Spinal cord (tissue), 10 donors: ENCODE data around the gene ACCS. TPM values are rescaled to one million over a fixed set of nuclear protein-coding genes. Genes with fewer than 3 reads are reported as not detected.

Source experiments
- DNase-seq, 6 donors: peaks; one replicate each; pipeline versions ENCODE4 v3.0.0 to v3.0.0-alpha.2; 2013 to 2015; ENCODE audit warnings: low spot score in 6 of 6, low read depth in 4 of 6
- H3K27ac ChIP-seq: one replicate; pipeline ENCODE4 v1.5.1; 2013; ENCODE audit warnings: low read depth, low read length, control low read depth
- H3K27me3 ChIP-seq: one replicate; pipeline ENCODE4 v1.6.1; 2013; ENCODE audit warnings: low read length; ENCODE audit not compliant: control insufficient read depth, insufficient read depth
- H3K36me3 ChIP-seq: one replicate; pipeline ENCODE4 v1.6.1; 2013; ENCODE audit warnings: low read length; ENCODE audit not compliant: control insufficient read depth, insufficient read depth
- H3K4me1 ChIP-seq: one replicate; pipeline ENCODE4 v1.6.1; 2013; ENCODE audit warnings: low read length; ENCODE audit not compliant: control insufficient read depth, insufficient read depth
- H3K4me3 ChIP-seq: one replicate; pipeline ENCODE4 v1.5.1; 2013; ENCODE audit warnings: low read depth, low read length, control low read depth
- H3K9me3 ChIP-seq: one replicate; pipeline ENCODE4 v1.6.1; 2013; ENCODE audit warnings: low read length; ENCODE audit not compliant: control insufficient read depth, insufficient read depth
- WGBS: methylation state at CpG from one replicate; pipeline ENCODE4 v1.1.5; 2013; ENCODE audit warnings: missing lambda C conversion rate; ENCODE audit not compliant: insufficient coverage; 5-methylcytosine and 5-hydroxymethylcytosine counted together
- polyA plus RNA-seq, 2 donors: library from polyadenylated mRNA; unstranded; fragments of 120-200 nt; gene quantifications; one replicate each; pipeline ENCODE4 v1.2.1, GENCODE V29; 2013; ENCODE audit not compliant: insufficient read length in 2 of 2
- total RNA-seq, 2 donors: library from RNA; depleted of rRNA in 1 of 2; stranded (reverse); fragments of 120-200 nt in 1 of 2; fragments of >200 nt in 1 of 2; gene quantifications; one replicate each; pipeline versions ENCODE4 v1.2.3 to v1.2.4, GENCODE V29; 2013 to 2014
- donor health status: healthy.

The ACCS gene
- total and polyA plus RNA-seq, 4 donors, result 15.3 to 28.1 (median 22.4) TPM

DNA sequence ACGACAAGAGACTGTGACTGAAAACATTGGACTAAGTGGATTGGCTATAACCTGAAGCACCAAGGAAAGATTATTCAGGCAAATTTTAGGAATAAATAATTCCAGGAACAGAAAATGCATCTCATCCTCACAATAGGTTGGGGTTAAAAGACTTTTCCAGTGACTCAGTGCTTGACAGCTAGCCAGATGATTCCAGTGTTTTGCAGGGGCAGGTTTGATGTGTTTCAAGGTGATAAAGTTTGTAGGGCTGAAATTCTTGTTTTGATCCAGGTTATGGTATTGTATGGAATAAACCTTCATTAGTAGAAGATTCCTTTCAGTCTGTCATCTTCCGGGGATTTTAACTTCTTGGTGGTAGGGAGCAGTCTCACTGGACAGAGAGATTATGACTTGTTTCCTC is 31.8 kb downstream of the ACCS start:
- 100% methylated on average over 1 of the region's 2 CpGs for WGBS
- no peak for DNase-seq
- peaks cover 7% of the 10 kb centered on the region for H3K36me3 ChIP-seq
- no peak overlapping the region for H3K27ac ChIP-seq
- no peak overlapping the region for H3K4me3 ChIP-seq
- no peaks in the 10 kb centered on the region for H3K27me3 ChIP-seq
- no peaks in the 10 kb centered on the region for H3K9me3 ChIP-seq
- peaks cover 8% of the 10 kb centered on the region for H3K4me1 ChIP-seq

DNA sequence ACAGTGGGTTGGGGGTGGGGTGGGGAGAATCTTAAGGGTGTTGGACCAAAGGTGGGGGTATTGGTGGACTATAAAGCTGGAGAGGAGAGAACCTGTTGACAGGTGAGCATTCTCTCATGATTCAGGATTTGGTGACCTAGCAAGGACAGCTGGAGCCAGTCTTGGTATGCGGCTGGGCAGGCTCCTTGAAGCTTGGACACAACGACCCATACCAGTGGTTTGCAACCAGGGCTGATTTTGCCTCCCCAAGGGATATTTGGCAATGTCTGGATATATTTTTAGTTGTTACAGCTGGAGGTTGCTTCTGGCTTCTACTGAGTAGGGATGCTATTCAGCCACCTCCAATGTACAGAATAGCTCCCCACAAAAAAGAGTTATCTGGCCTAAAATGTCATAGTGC is 35.0 kb downstream of the ACCS start:
- H3K36me3 ChIP-seq, result peaks cover 7% of the 10 kb centered on the region
- H3K27me3 ChIP-seq, result no peaks in the 10 kb centered on the region
- DNase-seq, result no peak
- H3K9me3 ChIP-seq, result no peaks in the 10 kb centered on the region
- H3K4me3 ChIP-seq, result no peak overlapping the region
- no CpG with 5 or more reads among the region's 2 CpGs for WGBS
- H3K27ac ChIP-seq, result no peak overlapping the region
- H3K4me1 ChIP-seq, result peaks cover 7% of the 10 kb centered on the region

DNA sequence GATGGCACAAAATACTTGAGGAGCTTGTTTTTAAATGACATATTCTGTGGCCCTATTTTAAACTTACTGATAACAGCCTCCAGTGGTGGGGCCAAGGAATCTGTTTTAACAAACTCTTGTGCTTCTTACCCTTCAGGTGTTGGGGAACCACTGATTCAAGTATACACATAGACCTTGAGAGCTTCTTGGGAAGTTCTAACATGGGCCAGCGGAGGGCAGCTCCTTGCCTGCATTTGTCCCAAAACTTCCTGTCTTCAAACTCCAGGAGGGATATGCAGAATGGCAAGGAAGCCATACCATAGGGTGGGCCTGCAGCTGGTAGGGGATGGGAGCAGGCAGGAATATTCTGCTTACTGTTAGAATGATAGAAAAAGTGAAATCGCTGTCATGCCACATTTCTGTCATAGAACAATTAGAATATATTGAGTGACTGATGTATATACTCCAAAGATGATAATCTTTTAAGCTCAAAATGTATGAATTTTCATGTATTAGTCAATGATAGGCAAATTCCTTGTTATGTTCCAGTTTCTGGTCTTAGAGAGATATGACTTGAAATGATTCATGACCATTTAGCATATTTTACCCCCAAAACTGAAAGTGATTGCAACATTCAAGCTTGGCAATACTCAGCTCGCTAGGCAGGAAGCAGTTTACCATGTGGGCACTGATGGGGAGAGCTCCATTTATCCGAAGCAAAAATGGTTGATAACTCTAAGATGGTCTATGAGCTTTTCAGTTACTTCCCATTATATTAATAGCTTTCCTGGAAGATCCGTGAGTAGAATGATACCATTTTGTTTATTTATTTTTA is 38.6 kb downstream of the ACCS start:
- WGBS, result 80% methylated on average over 1 of the region's 5 CpGs
- H3K4me1 ChIP-seq, result no peaks in the 10 kb centered on the region
- H3K27ac ChIP-seq, result no peak overlapping the region
- H3K9me3 ChIP-seq, result no peaks in the 10 kb centered on the region
- peaks cover 13% of the 10 kb centered on the region for H3K36me3 ChIP-seq
- H3K27me3 ChIP-seq, result no peaks in the 10 kb centered on the region
- DNase-seq, result no peak
- no peak overlapping the region for H3K4me3 ChIP-seq

DNA sequence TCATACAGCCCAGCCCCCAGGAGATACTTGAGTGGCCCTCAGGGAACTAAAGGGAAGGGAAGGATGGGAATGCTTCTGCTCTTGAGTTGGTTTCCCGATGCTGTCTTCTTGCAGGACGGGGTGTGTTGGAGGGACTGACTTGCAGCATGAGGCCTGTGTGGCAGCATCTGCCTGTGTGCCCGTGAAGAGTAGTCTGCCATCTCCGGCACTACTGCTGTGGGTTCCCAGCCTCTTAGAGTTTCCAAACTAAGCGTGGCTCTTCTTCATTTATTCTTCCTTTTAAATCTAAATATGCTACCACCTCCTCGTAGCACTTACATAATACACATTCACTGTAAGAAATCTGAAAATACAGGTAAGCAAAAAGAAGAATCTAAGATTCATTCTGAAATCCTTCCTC is 42.2 kb downstream of the ACCS start:
- peaks cover 10% of the 10 kb centered on the region for H3K36me3 ChIP-seq
- no peaks in the 10 kb centered on the region for H3K9me3 ChIP-seq
- H3K4me1 ChIP-seq, result no peaks in the 10 kb centered on the region
- no peak overlapping the region for H3K4me3 ChIP-seq
- no peak for DNase-seq
- no peaks in the 10 kb centered on the region for H3K27me3 ChIP-seq
- H3K27ac ChIP-seq, result no peak overlapping the region
- 88% methylated on average over 4 of the region's 6 CpGs for WGBS

GRCh38 chr11:44110231-44110679 is 44.2 kb downstream of the ACCS start:
- WGBS, result 6% methylated on average over 4 of the region's 4 CpGs
- H3K9me3 ChIP-seq, result no peaks in the 10 kb centered on the region
- no peak overlapping the region for H3K27ac ChIP-seq
- no peaks in the 10 kb centered on the region for H3K27me3 ChIP-seq
- H3K36me3 ChIP-seq, result peaks cover 22% of the 10 kb centered on the region
- no peak overlapping the region for H3K4me3 ChIP-seq
- peak in 2 of 6 donors; percentile 79 to 80 for DNase-seq
- H3K4me1 ChIP-seq, result no peaks in the 10 kb centered on the region

- peaks cover 25% of the 10 kb centered on the region for H3K36me3 ChIP-seq
- no peaks in the 10 kb centered on the region for H3K9me3 ChIP-seq
- H3K4me3 ChIP-seq, result no peak overlapping the region
- H3K27me3 ChIP-seq, result no peaks in the 10 kb centered on the region
- DNase-seq, result peak in 2 of 6 donors; percentile 82 to 88
- 43% methylated on average over 2 of the region's 7 CpGs for WGBS
- H3K4me1 ChIP-seq, result no peaks in the 10 kb centered on the region
- H3K27ac ChIP-seq, result no peak overlapping the region
These were observed 46.2 kb downstream of the ACCS start for GRCh38 chr11:44112091-44112821.

- Histone ChIP-seq H3K4me1 (no peaks in the 10 kb centered on the region), H3K36me3 (peaks cover 23% of the 10 kb centered on the region), H3K27ac (no peak overlapping the region), H3K4me3 (no peak overlapping the region), H3K9me3 (no peaks in the 10 kb centered on the region), H3K27me3 (no peaks in the 10 kb centered on the region)
- no peak for DNase-seq
- 100% methylated on average over 2 of the region's 3 CpGs for WGBS
These were observed 46.9 kb downstream of the ACCS start for GRCh38 chr11:44113018-44113417.

DNA sequence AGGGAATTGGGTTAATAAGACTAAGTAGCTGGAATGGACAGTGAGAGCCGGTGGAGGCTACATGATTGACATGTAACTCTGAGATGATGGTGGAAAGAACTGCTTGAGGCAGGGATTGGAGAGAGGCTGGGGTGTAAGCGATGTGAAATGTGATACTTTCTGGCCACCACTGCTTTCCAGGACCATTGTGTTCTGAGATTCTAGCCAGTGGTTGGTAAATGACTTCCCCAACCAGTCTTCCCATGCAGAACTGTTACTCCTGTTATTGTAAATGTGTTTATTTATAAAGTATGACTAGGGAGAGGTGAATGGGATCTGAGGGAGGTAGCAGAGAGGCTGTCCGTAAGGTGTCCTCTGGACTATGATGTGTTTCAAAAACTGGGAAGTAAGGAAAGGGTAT is 47.5 kb downstream of the ACCS start:
- peaks cover 20% of the 10 kb centered on the region for H3K36me3 ChIP-seq
- no peak for DNase-seq
- H3K27ac ChIP-seq, result no peak overlapping the region
- no peak overlapping the region for H3K4me3 ChIP-seq
- WGBS, result 53% methylated on average over 3 of the region's 3 CpGs
- no peaks in the 10 kb centered on the region for H3K4me1 ChIP-seq
- no peaks in the 10 kb centered on the region for H3K9me3 ChIP-seq
- H3K27me3 ChIP-seq, result no peaks in the 10 kb centered on the region

- no peaks in the 10 kb centered on the region for H3K9me3 ChIP-seq
- H3K36me3 ChIP-seq, result peaks cover 19% of the 10 kb centered on the region
- no peaks in the 10 kb centered on the region for H3K27me3 ChIP-seq
- no peak overlapping the region for H3K4me3 ChIP-seq
- WGBS, result no CpG with 5 or more reads among the region's 3 CpGs
- H3K27ac ChIP-seq, result no peak overlapping the region
- no peaks in the 10 kb centered on the region for H3K4me1 ChIP-seq
- no peak for DNase-seq
These were observed 50.3 kb downstream of the ACCS start for GRCh38 chr11:44116234-44116830.
